ENCODE data around the gene MAP3K19.

The MAP3K19 gene

GRCh38 chr2:135030826-135031225 lies 16.4 kb downstream of the MAP3K19 start:
- TF ChIP-seq GLIS3 (CRISPR knock-in tag; IDR thresholded peaks at IDR 0.05) (no peak), SNAI2 (CRISPR knock-in tag; IDR thresholded peaks at IDR 0.05) (0 out of 2 replicates have a peak, but pooled peaks have one; percentile 69), ISL1 (CRISPR knock-in tag; IDR thresholded peaks at IDR 0.05) (0 out of 2 replicates have a peak, but pooled peaks have one; percentile 7)
- TF ChIP-seq, protein P1, sequence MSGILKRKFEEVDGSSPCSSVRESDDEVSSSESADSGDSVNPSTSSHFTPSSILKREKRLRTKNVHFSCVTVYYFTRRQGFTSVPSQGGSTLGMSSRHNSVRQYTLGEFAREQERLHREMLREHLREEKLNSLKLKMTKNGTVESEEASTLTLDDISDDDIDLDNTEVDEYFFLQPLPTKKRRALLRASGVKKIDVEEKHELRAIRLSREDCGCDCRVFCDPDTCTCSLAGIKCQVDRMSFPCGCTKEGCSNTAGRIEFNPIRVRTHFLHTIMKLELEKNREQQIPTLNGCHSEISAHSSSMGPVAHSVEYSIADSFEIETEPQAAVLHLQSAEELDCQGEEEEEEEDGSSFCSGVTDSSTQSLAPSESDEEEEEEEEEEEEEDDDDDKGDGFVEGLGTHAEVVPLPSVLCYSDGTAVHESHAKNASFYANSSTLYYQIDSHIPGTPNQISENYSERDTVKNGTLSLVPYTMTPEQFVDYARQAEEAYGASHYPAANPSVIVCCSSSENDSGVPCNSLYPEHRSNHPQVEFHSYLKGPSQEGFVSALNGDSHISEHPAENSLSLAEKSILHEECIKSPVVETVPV (CRISPR knock-in tag; IDR thresholded peaks at IDR 0.05): no peak
- TF ChIP-seq, protein P2, sequence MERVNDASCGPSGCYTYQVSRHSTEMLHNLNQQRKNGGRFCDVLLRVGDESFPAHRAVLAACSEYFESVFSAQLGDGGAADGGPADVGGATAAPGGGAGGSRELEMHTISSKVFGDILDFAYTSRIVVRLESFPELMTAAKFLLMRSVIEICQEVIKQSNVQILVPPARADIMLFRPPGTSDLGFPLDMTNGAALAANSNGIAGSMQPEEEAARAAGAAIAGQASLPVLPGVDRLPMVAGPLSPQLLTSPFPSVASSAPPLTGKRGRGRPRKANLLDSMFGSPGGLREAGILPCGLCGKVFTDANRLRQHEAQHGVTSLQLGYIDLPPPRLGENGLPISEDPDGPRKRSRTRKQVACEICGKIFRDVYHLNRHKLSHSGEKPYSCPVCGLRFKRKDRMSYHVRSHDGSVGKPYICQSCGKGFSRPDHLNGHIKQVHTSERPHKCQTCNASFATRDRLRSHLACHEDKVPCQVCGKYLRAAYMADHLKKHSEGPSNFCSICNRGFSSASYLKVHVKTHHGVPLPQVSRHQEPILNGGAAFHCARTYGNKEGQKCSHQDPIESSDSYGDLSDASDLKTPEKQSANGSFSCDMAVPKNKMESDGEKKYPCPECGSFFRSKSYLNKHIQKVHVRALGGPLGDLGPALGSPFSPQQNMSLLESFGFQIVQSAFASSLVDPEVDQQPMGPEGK (CRISPR knock-in tag; IDR thresholded peaks at IDR 0.05; ENCODE audit: borderline replicate concordance): no peak
- ATAC-seq: peak; percentile 67; the same call in 2 of the 3 replicates

DNA sequence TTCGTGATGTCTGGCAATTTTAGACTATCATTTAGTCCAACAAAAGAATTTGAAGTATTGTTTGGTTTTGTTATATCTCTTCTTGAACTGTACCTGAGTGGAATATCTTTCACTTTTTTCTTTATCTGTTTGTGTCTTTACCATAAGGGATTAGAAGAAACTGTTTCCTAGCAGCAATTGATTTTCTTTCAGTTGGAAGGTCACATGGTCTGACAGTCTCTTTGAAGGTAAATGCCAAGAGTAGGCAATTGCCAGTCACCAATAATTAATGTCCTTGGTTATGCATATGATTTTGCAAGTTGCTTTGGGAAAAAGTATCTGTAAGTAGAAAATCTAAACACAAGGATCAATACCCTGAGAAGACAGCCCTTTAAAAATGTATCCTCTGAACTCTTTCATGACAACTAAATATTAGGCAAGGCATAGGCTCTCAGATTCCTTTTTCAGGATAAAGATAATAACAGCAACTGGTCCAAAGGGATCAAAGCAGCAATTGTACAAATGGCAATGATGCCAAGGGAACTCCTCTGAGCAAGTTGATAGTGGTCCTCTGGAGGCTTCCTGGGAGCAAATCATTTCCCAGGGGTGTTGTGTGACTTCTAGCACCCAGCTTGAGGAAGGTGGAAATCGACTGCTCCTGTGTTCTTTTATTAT lies 17.6 kb downstream of the MAP3K19 start:
- ATAC-seq: no peak
- TF ChIP-seq ZNF565 (CRISPR knock-in tag; conservative IDR thresholded peaks at IDR 0.05; ENCODE audit: low read depth): no peak
- TF ChIP-seq PPARA (CRISPR knock-in tag; IDR thresholded peaks at IDR 0.05; ENCODE audit: borderline replicate concordance): no peak
- TF ChIP-seq POU6F1 (CRISPR knock-in tag; IDR thresholded peaks at IDR 0.05; ENCODE audit: borderline replicate concordance, low read depth): no peak
- no peak for TF ChIP-seq ZNF70 (CRISPR knock-in tag; IDR thresholded peaks at IDR 0.05)
- no peak for TF ChIP-seq ZC3H10 (CRISPR knock-in tag; IDR thresholded peaks at IDR 0.05)
- TF ChIP-seq, protein P1 (CRISPR knock-in tag; IDR thresholded peaks at IDR 0.05): no peak
- TF ChIP-seq GLIS3 (CRISPR knock-in tag; IDR thresholded peaks at IDR 0.05): no peak
- no peak for TF ChIP-seq ZNF8 (CRISPR knock-in tag; IDR thresholded peaks at IDR 0.05)
- no peak for TF ChIP-seq CREB5 (CRISPR knock-in tag; IDR thresholded peaks at IDR 0.05; ENCODE audit: low read depth)
- TF ChIP-seq ZFP3 (CRISPR knock-in tag; IDR thresholded peaks at IDR 0.05): no peak

DNA sequence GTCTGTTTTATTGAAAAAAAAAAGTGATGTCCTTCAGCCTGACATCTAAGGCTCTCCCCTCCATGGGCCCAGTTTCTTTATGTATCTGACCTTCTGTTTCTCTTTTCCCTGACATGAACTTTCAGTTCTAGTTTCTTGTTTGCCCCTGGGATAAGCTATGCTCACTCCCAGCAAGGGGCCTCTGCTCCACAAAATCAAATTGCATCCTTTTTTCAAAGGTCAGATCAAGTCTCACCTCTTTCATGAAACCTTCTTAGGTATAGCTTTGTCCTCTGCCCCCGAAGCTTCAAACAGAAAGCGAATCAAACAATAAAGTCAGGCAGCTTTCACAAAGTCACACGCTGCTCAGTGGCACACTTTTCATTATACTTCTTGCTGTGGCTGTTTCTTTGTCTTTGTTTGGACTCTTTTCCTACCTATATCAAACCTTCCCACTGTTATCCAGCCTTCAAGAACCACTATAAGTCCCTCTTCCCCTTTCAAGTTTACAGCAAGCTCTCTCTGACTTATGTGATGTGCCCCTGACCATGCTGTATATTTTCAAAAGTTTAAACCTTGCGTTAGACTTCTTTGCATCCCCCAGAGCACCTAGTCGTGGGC lies 23.3 kb downstream of the MAP3K19 start:
- TF ChIP-seq TSHZ2 (CRISPR knock-in tag; IDR thresholded peaks at IDR 0.05) (no peak), ESRRG (CRISPR knock-in tag; IDR thresholded peaks at IDR 0.05) (no peak), ARNTL (CRISPR knock-in tag; IDR thresholded peaks at IDR 0.05; ENCODE audit: borderline replicate concordance, low read depth) (no peak), TCF4 (CRISPR knock-in tag; IDR thresholded peaks at IDR 0.05; ENCODE audit: borderline replicate concordance) (no peak), OSR1 (CRISPR knock-in tag; IDR thresholded peaks at IDR 0.05) (no peak), SNAI2 (CRISPR knock-in tag; IDR thresholded peaks at IDR 0.05) (no peak), BACH2 (CRISPR knock-in tag; IDR thresholded peaks at IDR 0.05; ENCODE audit: borderline replicate concordance) (no peak), PPARA (CRISPR knock-in tag; IDR thresholded peaks at IDR 0.05; ENCODE audit: borderline replicate concordance) (no peak), ZNF565 (CRISPR knock-in tag; conservative IDR thresholded peaks at IDR 0.05; ENCODE audit: low read depth) (no peak), ZFP3 (CRISPR knock-in tag; IDR thresholded peaks at IDR 0.05) (no peak), ZC3H10 (CRISPR knock-in tag; IDR thresholded peaks at IDR 0.05) (no peak), TOX (CRISPR knock-in tag; IDR thresholded peaks at IDR 0.05; ENCODE audit: borderline replicate concordance) (no peak)
- TF ChIP-seq, protein P1 (CRISPR knock-in tag; IDR thresholded peaks at IDR 0.05): no peak
- TF ChIP-seq, protein P2 (CRISPR knock-in tag; IDR thresholded peaks at IDR 0.05; ENCODE audit: borderline replicate concordance): no peak
- ATAC-seq: no peak

Measured in SK-N-SH treated with all-trans-retinoic acid at 6 μM for 48 hours (cell line).